Measurements from ENCODE around the gene TECTA.
"Not testable (repeated sequence)": the region's sequence is repeated elsewhere in the genome, so short reads cannot be mapped to it uniquely, and the experiment has no call there.

Gene TECTA

GRCh38 chr11:121131656-121132055, 30.6 kb downstream of the TECTA start:
- DNase-seq (ENCODE audit: low read depth) = no peak

DNA sequence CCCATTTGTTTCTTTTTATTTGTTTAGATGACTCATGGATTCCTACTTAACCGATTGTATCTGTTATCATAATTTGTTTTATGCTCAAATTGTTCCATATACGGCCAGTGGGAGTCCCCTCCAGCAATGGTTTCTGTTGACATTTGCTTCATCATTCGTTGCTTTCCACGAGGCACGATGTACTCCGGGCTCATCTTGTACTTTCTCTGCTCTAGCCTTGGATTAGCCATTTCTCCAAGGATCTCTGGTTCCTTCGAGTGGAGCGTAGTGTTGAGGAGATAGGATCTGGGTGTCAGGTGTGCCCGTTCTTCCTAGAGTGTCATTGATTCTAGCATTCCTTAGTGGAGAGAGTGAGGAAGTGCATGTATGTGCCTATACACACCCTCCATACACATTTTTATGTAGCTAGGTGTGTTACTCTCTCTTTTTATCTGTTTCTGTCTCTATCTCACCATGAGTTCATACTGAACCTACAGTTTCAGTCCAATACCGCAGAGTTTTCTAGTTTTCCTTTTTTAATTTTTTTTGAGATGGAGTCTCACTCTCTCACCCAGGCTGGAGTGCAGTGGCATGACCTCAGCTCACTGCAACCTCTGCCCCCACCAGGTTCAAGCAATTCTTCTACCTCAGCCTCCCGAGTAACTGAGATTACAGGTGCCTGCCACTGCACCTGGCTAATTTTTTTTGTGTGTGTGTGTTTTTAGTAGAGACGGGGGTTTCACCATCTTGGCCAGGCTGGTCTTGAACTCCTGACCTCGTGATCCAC, 31.4 kb downstream of the TECTA start:
- no peak for DNase-seq (ENCODE audit: low read depth)

DNA sequence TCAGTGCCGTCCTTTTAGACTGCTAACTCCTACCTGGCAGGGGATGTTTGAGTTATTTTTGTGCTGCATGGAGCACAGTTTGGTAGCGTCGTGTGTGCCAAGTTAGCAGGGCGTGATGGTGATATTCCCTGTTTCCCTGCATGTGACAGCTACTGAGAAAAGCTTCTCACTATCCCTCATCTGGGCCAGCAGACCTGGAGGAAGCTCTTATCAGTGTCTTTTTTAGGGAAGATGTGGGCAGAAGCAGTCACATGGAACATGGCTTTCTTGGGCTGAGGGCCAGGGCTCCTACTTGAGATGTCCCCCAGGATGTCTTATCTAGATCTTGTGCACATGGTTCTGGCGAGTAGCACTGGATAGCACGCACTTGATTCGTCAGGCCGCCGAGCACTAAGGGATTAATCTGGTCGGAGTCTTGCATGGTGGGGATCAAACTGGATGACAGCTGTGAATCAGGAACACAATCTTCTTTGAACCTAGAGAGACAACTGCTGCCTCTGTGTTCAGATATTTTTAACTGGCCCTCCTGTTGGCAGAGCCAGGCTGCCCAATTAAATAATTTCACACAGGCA, 33.8 kb downstream of the TECTA start:
- no peak for DNase-seq (ENCODE audit: low read depth)

DNA sequence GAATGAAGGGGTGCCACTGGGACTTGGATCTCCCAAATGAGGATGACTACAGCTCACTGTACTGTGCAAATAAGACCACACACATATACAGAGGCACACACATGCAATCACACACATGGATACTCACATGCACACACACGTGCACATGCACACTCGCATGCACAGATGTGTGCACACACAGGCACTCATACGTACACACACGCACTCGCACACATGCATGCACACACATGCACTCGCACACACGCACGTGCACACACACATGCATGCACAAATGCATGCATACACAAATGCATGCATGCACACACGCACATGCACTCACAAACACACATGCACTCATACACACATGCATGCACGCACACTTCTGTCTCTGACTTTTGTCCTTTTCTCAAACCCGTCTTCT, 36.0 kb downstream of the TECTA start:
- no peak for DNase-seq (ENCODE audit: low read depth)

- DNase-seq (ENCODE audit: low read depth) = no peak
Measured at GRCh38 chr11:121138259-121138658, 37.2 kb downstream of the TECTA start.

- DNase-seq (ENCODE audit: low read depth) = no peak
Measured at GRCh38 chr11:121140369-121140768, 39.3 kb downstream of the TECTA start.

GRCh38 chr11:121141066-121141465, 40.0 kb downstream of the TECTA start:
- DNase-seq (ENCODE audit: low read depth) = no peak

GRCh38 chr11:121143921-121144320, 42.9 kb downstream of the TECTA start:
- no peak for DNase-seq (ENCODE audit: low read depth)

- no peak for DNase-seq (ENCODE audit: low read depth)
Measured at GRCh38 chr11:121144723-121145122, 43.7 kb downstream of the TECTA start.

- DNase-seq (ENCODE audit: low read depth) = no peak
Measured at GRCh38 chr11:121145826-121146225, 44.8 kb downstream of the TECTA start.

DNA sequence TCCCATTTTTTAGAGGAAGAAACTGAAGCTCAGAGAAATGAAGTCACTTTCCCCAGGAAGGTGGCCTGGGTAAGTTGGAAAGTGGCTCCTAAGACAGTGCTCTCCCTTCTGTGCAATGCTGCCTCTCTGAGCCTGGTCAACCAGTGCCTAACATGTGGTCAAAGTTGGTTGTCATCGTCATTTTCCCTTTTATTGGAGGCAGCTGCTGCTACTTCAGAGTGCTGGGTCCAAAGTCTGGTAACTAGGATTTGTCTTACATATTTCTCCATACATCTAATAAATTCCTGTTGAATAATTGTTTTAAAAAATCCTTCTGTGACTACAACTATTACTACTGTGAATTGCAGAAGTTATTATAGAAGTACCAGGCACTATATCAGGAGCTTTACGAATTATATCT, 48.1 kb downstream of the TECTA start:
- no peak for DNase-seq (ENCODE audit: low read depth)

GRCh38 chr11:121151207-121151688, 50.2 kb downstream of the TECTA start:
- DNase-seq (ENCODE audit: low read depth) = no peak

DNA sequence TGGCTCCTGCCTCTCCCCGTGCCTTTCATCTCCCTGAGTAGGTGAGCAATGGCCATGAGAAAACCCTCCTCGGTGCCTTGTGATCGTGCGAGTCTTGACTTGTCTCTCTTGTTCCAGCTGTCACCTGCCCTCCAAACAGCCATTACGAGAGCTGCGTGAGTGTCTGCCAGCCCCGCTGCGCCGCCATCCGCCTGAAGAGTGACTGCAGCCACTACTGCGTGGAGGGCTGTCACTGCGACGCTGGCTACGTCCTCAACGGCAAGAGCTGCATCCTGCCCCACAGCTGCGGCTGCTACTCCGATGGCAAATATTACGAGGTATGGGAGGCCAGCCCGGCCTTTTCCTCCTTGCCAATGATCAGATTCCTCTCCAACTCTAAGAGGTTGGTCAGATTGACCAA, 51.7 kb downstream of the TECTA start:
- DNase-seq (ENCODE audit: low read depth) = no peak

GRCh38 chr11:121153472-121153871, 52.4 kb downstream of the TECTA start:
- DNase-seq (ENCODE audit: low read depth) = no peak

DNA sequence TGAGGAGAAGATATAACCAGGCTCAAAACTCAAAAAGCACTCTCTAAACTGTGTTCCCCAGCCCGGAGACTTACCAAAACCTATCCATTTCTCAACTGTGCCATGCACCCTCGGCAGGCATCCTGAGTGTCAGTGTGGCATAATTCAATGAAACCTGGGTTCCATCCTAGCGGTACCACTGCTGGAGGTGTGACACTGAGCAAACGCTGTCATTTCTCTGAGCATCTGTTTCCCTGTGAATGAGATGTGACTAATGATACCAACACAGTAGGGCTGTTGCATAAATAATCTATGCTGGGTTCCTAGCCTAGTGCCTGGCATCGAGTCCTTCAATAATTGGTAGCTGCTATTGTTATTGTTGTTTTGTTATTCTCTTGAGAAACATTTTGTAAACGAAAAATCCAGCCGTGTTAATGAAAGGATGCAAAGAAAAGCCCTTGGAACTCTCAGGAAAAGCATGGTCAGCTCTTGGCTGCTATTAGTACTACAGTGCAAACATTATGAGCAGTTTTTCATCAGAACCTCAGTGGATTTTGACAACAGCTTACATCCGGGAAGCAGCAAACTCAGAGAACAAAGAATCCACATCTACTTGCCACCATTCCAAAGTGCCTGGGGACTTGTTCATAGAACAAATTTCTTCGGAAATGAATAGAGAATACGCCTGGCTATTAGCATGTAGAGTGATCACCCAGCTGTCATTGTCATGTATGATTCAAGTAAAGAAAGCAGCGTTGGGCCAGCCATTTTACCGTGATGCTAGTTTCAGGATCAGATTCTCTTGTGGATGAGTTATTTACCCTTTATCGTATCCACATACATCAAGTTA, 53.7 kb downstream of the TECTA start:
- DNase-seq (ENCODE audit: low read depth) = no peak

DNA sequence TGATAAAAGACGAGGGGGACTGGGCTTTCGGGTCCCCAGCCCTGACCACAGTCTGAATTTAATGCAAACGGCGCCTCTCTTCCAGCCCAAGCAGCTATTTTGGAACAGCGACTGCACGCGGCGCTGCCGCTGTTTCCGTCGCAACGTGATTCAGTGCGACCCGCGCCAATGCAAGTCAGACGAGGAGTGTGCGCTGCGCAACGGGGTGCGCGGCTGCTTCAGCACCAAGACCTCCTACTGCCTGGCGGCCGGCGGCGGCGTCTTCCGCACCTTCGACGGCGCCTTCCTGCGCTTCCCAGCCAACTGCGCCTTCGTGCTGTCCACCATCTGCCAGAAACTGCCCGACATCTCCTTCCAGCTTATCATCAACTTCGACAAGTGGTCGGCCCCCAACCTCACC, 56.7 kb downstream of the TECTA start:
- no peak for DNase-seq (ENCODE audit: low read depth)

GRCh38 chr11:121159741-121160140, 58.7 kb downstream of the TECTA start:
- no peak for DNase-seq (ENCODE audit: low read depth)

- DNase-seq (ENCODE audit: low read depth) = no peak
Measured at GRCh38 chr11:121161349-121161917, 60.4 kb downstream of the TECTA start.

DNA sequence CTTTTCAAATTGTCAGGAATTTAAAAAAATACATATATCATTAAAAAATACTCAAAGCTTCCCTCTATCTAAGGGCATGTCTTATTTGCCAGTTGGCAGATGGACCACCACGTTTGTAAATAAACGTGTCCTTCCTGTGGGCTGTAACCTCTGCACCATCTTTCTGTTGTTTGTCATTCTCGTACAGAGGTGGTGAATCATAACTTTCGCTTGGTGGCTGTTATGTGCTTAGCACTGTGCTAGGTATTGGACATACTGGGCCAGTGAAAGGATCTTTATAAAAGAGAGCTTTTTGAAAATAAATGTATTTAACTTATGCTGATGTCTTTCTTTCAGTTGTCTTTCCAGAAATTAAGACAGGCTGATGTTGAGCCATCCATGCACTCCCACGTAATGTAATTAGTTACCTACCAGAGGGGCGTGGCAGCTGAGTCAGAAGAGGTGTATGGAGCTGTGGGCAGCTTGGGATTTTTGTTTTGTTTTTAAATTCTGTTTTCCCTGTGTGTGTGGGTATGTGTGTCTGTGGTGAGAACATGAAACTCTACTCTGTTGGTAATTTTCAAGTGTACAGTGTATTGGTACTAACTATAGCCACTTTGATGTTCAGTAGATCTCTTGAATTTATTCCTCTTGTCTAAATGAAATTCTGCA, 62.7 kb downstream of the TECTA start:
- DNase-seq (ENCODE audit: low read depth) = no peak

DNA sequence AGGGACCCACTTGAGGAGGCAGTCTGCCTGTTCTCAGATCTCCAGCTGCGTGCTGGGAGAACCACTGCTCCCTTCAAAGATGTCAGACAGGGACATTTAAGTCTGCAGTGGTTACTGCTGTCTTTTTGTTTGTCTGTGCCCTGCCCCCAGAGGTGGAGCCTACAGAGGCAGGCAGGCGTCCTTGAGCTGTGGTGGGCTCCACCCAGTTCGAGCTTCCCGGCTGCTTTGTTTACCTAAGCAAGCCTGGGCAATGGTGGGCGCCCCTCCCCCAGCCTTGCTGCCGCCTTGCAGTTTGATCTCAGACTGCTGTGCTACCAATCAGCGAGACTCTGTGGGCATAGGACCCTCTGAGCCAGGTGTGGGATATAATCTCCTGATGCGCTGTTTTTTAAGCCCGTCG, 76.6 kb downstream of the TECTA start:
- DNase-seq (ENCODE audit: low read depth) = not testable (repeated sequence)

GRCh38 chr11:121179306-121179705, 78.3 kb downstream of the TECTA start:
- DNase-seq (ENCODE audit: low read depth) = no peak

DNA sequence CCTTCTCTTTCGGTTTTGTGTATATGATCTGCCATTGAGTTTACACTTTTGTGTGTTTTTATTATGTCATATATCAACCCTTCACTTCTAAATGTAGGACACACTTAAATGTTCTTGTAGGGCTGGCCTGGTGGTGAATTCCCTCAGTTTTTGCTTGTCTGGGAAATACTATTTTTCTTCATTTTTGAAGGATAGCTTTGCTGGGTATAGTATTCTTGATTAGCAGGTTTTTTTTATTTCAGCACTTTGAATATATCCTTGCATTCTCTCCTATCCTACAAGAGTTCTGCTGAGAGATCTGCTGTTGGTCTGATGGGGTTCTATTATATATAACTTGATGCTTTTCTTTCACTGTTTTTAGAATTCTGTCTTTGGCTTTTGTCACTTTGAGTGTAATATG, 79.1 kb downstream of the TECTA start:
- no peak for DNase-seq (ENCODE audit: low read depth)

All from activated T-cell treated with anti-CD3 and anti-CD28 coated beads for 24 hours (primary cell).